HG03520 (cell line): ENCODE data around the gene GPR162.

ENCODE experiments used
- ATAC-seq: cut with Tn5 transposase; IDR thresholded peaks from one replicate; pipeline ENCODE4 v1.9.1; 2021; ENCODE audit warnings: mild to moderate bottlenecking, moderate library complexity; ENCODE audit not compliant: unreplicated experiment

GPR162 gene

DNA sequence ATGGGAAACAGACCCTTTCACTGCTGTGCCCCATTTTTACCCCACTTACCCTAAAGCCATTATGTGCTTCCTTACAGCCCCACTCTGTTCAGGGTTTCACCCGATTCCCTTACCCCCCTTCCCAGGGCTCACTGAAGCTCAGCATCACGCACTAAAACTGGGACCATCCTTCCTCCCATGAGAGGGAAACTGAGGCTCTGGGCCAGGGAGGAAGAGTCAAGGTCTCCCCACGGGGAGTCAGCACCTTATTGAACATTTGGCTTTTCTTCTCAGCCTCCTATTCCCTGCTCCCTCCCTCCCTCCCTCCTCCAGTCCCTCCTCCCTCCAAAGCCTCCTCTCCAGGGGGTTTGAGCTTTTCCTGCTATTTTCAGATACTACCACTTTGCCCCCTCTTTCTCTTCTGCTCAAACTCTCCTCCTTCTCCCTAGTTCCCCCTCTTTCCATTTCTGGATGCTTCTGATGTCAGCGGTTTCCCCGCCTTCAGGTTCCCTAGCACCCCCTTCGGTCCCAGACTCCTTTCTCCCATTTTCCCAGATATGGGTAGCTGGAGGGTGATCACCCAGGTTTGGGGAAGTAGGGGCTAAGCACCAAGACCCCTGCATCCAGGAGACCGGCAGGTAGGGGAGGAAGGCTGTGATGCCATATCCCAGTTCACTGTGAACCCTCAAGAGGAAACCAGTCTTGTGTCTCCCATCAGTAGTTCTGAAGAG lies 960 bp downstream of the GPR162 start:
- no peak for ATAC-seq

DNA sequence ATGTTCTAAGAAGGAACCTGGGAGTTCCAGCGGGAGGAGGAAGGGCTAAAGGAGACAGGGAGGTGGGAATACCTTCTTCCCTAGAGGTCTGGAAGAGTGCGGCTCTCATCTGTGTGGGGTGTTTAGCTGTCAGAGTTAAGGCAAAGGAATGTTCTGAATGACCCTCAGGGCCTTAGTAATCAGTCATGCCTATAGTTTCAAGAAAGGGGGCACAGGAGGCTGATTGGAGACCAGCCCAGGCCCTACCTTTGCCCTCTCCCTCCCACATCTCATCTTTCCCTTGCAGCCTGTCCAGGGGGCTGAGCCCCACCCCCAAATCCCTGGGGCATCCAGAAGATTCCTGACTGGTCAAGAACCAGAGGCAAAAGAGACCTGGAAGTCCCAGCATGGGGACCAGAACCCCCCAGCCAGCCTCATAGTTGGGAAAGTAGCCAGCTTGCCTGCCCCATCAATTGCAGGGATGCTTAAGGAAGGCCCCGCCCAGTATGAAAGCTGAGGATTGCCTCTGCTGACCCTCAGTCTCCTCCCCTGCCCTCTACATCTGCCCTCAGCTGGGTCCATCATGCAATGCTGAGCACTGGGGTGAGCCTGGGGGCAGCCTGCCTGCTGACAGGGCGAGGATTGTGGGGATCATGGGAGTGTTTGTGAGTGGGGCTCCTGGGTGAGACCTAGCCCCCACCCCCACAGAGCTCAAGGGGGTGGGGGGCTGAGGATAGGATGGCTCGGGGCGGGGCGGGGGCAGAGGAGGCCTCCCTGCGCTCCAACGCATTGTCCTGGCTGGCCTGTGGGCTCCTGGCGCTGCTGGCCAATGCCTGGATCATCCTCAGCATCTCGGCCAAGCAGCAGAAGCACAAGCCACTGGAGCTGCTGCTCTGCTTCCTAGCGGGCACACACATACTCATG lies 1.8 kb downstream of the GPR162 start:
- ATAC-seq: no peak

- no peak for ATAC-seq
These were observed 2.6 kb downstream of the GPR162 start for GRCh38 chr12:6824085-6824775.

DNA sequence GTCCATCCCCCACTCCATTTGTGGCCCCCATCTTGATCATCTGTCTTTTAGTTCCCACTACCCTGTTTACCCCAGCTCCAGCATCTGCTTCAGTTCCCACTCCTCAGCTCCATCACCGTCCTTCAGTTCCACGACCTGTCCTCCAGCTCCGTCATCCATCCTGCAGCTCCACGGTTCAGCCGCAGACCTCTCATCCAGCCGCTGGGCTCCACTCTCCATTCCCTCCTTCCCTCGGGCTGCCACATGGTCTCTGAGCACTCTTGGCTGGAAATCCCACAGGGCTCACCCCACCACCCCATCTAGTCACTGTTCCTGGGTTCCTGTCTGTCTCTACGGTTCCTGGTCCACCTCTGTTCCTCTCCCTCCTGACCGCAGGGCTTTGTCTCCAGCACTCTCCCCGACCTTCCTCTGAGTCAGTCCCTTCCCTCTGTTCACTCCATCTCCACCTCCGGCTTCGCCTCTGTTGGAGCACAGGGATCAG lies 3.3 kb downstream of the GPR162 start:
- no peak for ATAC-seq

DNA sequence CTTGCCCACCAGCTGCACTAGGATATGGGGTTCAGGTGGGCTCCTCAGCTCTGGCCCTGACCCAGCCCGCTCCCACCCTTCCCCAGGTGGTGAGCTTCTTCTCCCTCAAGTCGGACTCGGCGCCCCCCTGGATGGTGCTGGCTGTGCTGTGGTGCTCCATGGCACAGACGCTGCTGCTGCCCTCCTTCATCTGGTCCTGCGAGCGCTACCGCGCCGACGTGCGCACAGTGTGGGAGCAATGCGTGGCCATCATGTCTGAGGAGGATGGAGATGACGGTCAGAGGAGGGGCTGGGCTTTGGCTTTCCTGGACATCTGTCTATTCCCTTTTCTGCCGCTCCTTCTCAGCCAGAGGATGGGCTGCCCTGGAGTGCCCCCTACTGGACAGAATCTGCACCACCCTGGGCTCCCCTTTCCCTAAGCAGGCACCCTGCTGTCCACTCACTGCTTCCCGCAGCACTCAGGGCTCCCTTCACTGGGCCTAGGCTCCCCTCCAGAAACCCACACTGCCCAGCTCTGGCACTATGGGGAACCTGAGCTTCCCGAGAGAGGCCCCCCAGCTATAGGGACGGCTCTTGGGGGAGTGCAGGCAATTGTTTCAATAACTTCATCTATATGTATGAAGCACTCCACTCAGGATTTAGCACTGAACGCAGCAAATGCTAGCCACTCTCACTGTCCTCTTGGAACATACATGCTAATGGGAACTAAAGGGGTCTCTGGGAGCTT lies 3.9 kb downstream of the GPR162 start:
- ATAC-seq: no peak

GRCh38 chr12:6826125-6826733 lies 4.6 kb downstream of the GPR162 start:
- ATAC-seq: no peak

DNA sequence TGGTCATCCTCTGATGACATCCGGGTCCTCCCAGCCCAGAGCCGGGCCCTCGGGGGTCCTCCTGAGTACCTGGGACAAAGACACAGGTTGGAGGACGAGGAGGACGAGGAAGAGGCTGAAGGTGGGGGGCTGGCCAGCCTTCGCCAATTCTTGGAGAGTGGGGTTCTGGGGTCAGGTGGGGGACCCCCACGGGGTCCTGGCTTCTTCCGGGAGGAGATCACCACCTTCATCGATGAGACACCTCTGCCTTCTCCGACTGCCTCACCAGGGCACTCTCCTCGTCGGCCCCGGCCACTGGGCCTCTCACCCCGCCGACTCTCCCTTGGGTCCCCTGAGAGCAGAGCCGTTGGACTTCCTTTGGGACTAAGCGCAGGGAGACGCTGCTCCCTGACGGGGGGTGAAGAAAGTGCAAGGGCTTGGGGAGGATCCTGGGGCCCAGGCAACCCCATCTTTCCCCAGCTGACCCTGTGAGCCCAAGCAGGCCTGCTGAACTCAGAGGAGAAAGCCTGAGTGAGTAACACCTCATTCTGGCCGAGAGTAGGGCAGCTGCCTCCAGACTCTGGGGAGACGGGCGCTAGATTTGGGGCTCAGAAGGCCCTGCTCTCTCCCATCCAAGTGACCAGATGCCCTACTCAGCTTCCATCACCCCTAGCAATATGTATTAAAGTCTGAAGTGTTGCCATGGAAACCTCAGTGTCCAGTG lies 5.3 kb downstream of the GPR162 start:
- ATAC-seq: no peak

- no peak for ATAC-seq
These were observed 5.9 kb downstream of the GPR162 start for GRCh38 chr12:6827437-6827911.

- ATAC-seq: no peak
These were observed 6.6 kb downstream of the GPR162 start, which contains the start of gene P3H3 for GRCh38 chr12:6827982-6828780. Gene P3H3, plus strand, starts transcription at chr12:6828407. Its CDS starts 34 bp downstream, at chr12:6828441.

DNA sequence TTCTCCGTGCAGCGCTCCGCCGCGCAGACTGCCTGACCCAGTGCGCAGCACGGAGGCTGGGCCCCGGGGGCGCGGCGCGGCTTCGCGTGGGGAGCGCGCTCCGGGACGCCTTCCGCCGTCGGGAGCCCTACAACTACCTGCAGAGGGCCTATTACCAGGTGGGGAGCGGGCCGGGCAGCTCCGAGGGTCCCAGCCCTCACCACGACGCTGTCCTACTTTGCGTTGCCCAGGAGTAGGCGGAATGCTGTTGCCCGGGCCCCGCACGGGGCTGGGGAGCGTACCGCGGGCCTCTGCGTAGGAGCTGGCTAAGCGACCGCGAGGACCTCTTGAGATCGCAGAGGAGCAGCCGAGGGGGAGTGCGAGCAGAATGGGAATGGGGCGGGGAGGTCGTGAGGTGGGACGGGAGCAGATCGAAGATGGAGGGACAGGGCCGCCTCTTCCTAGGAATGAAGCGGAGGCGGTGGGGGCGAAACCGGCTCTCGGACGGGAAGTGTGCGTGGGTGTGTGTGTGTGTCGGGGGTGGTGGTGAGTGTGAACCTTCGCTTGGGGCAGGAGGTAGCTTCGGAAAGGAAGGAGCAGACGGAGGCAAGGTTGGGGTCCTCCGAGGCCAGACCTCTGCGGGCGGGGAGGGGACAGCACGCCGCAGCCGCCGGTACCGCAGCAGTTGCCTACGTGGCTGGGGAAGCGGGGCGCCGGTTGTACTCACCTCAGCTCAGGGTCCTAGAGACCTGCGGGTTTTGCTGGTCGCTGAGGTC lies 7.3 kb downstream of the GPR162 start:
- ATAC-seq: no peak

DNA sequence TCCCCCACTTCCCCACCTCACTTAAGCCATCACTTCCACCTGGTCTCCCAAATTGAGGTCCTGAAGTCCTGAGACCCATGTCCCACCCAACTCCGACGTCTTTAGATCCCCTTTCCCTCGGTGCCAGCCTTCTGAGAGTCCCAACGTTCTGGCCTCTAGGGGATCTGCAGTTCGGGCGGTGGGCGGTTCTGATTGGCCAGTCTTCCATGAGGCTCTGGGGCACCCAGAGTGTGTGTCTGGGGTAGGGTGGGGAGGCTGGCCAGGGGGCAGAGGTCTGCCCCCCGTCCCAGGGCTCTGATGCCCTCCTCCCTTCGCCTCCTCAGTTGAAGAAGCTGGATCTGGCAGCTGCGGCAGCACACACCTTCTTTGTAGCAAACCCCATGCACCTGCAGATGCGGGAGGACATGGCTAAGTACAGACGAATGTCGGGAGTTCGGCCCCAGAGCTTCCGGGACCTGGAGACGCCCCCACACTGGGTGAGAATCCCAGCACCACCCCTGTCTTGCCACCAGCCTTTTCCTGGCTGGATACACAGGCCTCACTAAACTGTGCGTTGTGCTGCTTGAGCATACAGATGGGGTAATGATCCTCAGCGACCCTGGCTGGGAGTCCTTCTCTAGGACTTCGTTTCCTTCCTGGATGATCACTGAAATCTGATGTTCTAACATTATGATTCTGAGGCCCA lies 8.1 kb downstream of the GPR162 start:
- ATAC-seq: no peak

DNA sequence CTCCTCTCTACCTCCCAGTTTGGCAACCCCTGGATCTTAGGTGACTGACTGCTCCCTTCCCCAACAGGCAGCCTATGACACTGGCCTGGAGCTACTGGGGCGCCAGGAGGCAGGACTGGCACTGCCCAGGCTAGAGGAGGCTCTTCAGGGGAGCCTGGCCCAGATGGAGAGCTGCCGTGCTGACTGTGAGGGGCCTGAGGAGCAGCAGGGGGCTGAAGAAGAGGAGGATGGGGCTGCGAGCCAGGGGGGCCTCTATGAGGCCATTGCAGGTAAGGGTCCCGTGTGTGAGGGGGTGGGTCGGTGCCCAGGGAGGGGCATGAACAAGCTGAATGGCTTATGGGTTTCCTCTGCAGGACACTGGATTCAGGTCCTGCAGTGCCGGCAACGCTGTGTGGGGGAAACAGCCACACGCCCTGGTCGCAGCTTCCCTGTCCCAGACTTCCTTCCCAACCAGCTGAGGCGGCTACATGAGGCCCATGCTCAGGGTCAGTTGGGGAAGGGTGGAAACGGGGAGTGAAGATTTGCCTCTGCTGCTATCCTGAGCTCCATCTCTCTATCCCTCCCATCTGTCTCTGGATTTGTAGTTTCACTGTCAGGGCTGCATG lies 8.8 kb downstream of the GPR162 start:
- ATAC-seq: no peak

- no peak for ATAC-seq
These were observed 9.4 kb downstream of the GPR162 start for GRCh38 chr12:6830999-6831398.

GRCh38 chr12:6831450-6831995 lies 9.9 kb downstream of the GPR162 start:
- no peak for ATAC-seq

- no peak for ATAC-seq
These were observed 10.5 kb downstream of the GPR162 start for GRCh38 chr12:6832125-6832524.

DNA sequence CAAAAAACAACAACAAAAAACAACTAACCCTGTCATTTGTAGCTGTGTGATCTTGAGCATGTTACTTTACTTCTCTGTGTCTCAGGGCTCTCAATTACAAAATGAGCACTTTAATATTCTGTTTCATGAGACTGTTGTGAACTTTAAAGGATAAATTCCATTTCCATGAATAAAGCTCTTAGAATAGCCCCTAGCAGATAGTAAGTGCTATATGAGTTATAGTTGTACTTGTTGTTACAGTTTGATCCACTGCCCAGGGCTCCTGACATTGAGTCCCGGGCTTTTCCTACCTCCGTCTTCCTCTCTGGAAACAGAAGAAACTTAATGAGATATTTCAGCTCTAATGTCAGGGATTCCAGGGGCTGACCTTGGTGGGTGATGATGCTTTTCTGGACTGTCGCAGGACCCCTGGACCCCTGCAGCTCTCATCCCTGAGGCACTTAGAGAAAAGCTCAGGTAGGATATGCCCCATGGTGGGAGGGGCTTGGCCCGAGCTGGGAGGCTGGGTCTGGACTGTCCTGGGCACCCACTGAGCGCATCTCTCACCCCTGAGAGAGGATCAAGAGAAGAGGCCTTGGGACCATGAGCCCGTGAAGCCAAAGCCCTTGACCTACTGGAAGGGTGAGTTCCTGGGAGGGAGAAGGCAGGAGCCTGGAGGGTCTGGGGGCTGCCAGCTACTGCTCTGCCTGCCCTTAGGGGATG lies 11.7 kb downstream of the GPR162 start:
- ATAC-seq: no peak
